SK-N-SH (cell line): ENCODE measurements around the gene SLC22A15. TPM values are rescaled to one million over a fixed set of nuclear protein-coding genes. Genes with fewer than 3 reads are reported as not detected.

Experiments used
- CTCF ChIA-PET: fragments of 300-600, 350-600 bp; formaldehyde crosslinking; extraction: SDS; loops from one replicate; lab custom pipeline; 2021; lab: Yijun Ruan, JAX
- POLR2A ChIA-PET: fragments of 350-600 bp; sonication (Branson Sonifier 250); formaldehyde crosslinking; extraction: SDS; loops from one replicate; lab custom pipeline; 2020; ENCODE audit warnings: antibody characterized with exemption, inconsistent platforms; lab: Yijun Ruan, JAX
- DNase-seq: peaks from one replicate; pipeline ENCODE4 v3.0.0; 2012
- H2AFZ ChIP-seq: fragments of 200-600 bp; sonication (generic); 2 replicates; pipeline ENCODE4 v1.8.1; 2016; ENCODE audit warnings: antibody characterized with exemption, mild to moderate bottlenecking, low read depth
- H3F3A ChIP-seq: fragments of 200-600 bp; sonication (generic); replicated peaks from 2 replicates; pipeline ENCODE3; 2016; ENCODE audit warnings: antibody characterized with exemption, mild to moderate bottlenecking; ENCODE audit not compliant: insufficient read depth
- H3K27ac ChIP-seq, 2 experiments: fragments of 200-500 bp in 1 of 2; fragments of 200-600 bp in 1 of 2; sonication (Bioruptor generic) in 1 of 2; sonication (generic), shearing (Covaris generic) in 1 of 2; 2 replicates each; pipeline versions ENCODE4 v1.5.1 to v1.6.1; 2014 to 2016; ENCODE audit warnings: low read depth in 2 of 2, inconsistent platforms in 1 of 2, low read length in 1 of 2, mild to moderate bottlenecking in 1 of 2, mixed read lengths in 1 of 2
- H3K27me3 ChIP-seq: fragments of 200-600 bp; sonication (generic), shearing (Covaris generic); 2 replicates; pipeline ENCODE4 v1.6.1; 2016; ENCODE audit warnings: mixed run types; ENCODE audit not compliant: insufficient read depth
- H3K36me3 ChIP-seq, 2 experiments: fragments of 200-500 bp in 1 of 2; fragments of 200-600 bp in 1 of 2; sonication (Bioruptor generic) in 1 of 2; sonication (generic) in 1 of 2; replicated peaks in 1 of 2; 2 replicates each; pipeline versions ENCODE3 to v1.5.1; 2014 to 2016; ENCODE audit warnings: low read length in 1 of 2, mild to moderate bottlenecking in 1 of 2; ENCODE audit not compliant: insufficient read depth in 2 of 2, control insufficient read depth in 1 of 2
- H3K4me1 ChIP-seq, 2 experiments: fragments of 200-500 bp in 1 of 2; fragments of 200-600 bp in 1 of 2; sonication (Bioruptor generic) in 1 of 2; sonication (generic), shearing (Covaris generic) in 1 of 2; 2 replicates each; pipeline versions ENCODE4 v1.5.1 to v1.6.1; 2014 to 2016; ENCODE audit warnings: low read depth in 1 of 2, low read length in 1 of 2, mixed run types in 1 of 2; ENCODE audit not compliant: insufficient read depth in 2 of 2, control insufficient read depth in 1 of 2
- H3K4me2 ChIP-seq: fragments of 200-600 bp; sonication (generic), shearing (Covaris generic); 2 replicates; pipeline ENCODE4 v1.6.1; 2017; ENCODE audit warnings: mixed run types
- H3K4me3 ChIP-seq, 2 experiments: fragments of 200-500 bp in 1 of 2; fragments of 200-600 bp in 1 of 2; sonication (Bioruptor generic) in 1 of 2; sonication (generic), shearing (Covaris generic) in 1 of 2; 2 replicates each; pipeline versions ENCODE4 v1.5.1 to v1.8.1; 2014 to 2016; ENCODE audit warnings: low read depth in 2 of 2, inconsistent platforms in 1 of 2, low read length in 1 of 2, mild to moderate bottlenecking in 1 of 2, mixed read lengths in 1 of 2, moderate library complexity in 1 of 2
- H3K79me2 ChIP-seq: fragments of 200-600 bp; sonication (generic); 2 replicates; pipeline ENCODE4 v1.8.1; 2017; ENCODE audit warnings: mild to moderate bottlenecking; ENCODE audit not compliant: insufficient read depth
- H3K9ac ChIP-seq: fragments of 200-600 bp; sonication (generic); 2 replicates; pipeline ENCODE4 v1.6.1; 2017; ENCODE audit warnings: mixed run types
- H3K9me2 ChIP-seq: fragments of 200-600 bp; sonication (generic); 2 replicates; pipeline ENCODE4 v1.6.1; 2017; ENCODE audit warnings: mixed run types
- H3K9me3 ChIP-seq: fragments of 200-600 bp; sonication (generic); 2 replicates; pipeline ENCODE4 v1.6.1; 2017; ENCODE audit warnings: mixed run types, mild to moderate bottlenecking, moderate library complexity
- H4K20me1 ChIP-seq: fragments of 200-600 bp; sonication (generic); 2 replicates; pipeline ENCODE4 v1.6.1; 2017; ENCODE audit warnings: mild to moderate bottlenecking, mixed run types; ENCODE audit not compliant: insufficient read depth
- CHD2 ChIP-seq: fragments of 150-350 bp; IDR thresholded peaks from 2 replicates; pipeline ENCODE4 v1.6.1; 2018; ENCODE audit warnings: low read length; ENCODE audit not compliant: partially characterized antibody
- EP300 ChIP-seq, 2 experiments: IDR thresholded peaks; 2 replicates each; pipeline versions ENCODE4 v1.4.0 to v1.6.1; 2012; ENCODE audit warnings: borderline replicate concordance in 1 of 2, low read depth in 1 of 2, low read length in 1 of 2
- EZH2phosphoT487 ChIP-seq: fragments of 200-600 bp; sonication (generic); IDR thresholded peaks from 2 replicates; pipeline ENCODE4 v1.6.1; 2017; ENCODE audit warnings: low read depth, mixed run types, mild to moderate bottlenecking, antibody characterized with exemption, moderate library complexity, borderline replicate concordance
- FOSL2 ChIP-seq: IDR thresholded peaks from 2 replicates; pipeline ENCODE4 v1.4.0; 2012; ENCODE audit warnings: low read depth, mild to moderate bottlenecking, moderate library complexity, borderline replicate concordance
- GATA2 ChIP-seq: sonication (generic); formaldehyde crosslinking; IDR thresholded peaks from 2 replicates; pipeline ENCODE4 v1.5.0; 2020; ENCODE audit warnings: mild to moderate bottlenecking, missing genetic modification reagents
- IRF3 ChIP-seq: fragments of 150-350 bp; IDR thresholded peaks from 2 replicates; pipeline ENCODE4 v1.6.1; 2016; ENCODE audit warnings: mild to moderate bottlenecking, low read depth, low read length
- MEF2A ChIP-seq: IDR thresholded peaks from 2 replicates; pipeline ENCODE4 v1.4.0; 2012; ENCODE audit warnings: low read depth, borderline replicate concordance
- MXI1 ChIP-seq: IDR thresholded peaks from 2 replicates; pipeline ENCODE4 v1.6.1; 2012; ENCODE audit warnings: mild to moderate bottlenecking, low read depth, low read length, improper control_type of control experiment
- NFIC ChIP-seq: IDR thresholded peaks from 2 replicates; pipeline ENCODE4 v1.4.0; 2012; ENCODE audit warnings: borderline replicate concordance
- RAD21 ChIP-seq: IDR thresholded peaks from 2 replicates; pipeline ENCODE4 v1.6.1; 2012; ENCODE audit warnings: mild to moderate bottlenecking, low read length
- RCOR1 ChIP-seq: fragments of 150-350 bp; IDR thresholded peaks from 2 replicates; pipeline ENCODE4 v1.6.1; 2017; ENCODE audit warnings: antibody characterized with exemption, low read length
- TAF1 ChIP-seq: IDR thresholded peaks from 2 replicates; pipeline ENCODE4 v1.6.1; 2012; ENCODE audit warnings: low read depth, mild to moderate bottlenecking, low read length, moderate library complexity, borderline replicate concordance
- TEAD4 ChIP-seq: IDR thresholded peaks from 2 replicates; pipeline ENCODE4 v1.4.0; 2012; ENCODE audit warnings: mild to moderate bottlenecking, borderline replicate concordance; ENCODE audit not compliant: insufficient read depth
- USF1 ChIP-seq: IDR thresholded peaks from 2 replicates; pipeline ENCODE4 v1.4.0; 2012; ENCODE audit warnings: low read depth, borderline replicate concordance
- WGBS: methylation state at CpG from one replicate; pipeline ENCODE4 v1.1.6; 2017; ENCODE audit warnings: low lambda C conversion rate; 5-methylcytosine and 5-hydroxymethylcytosine counted together
- polyA plus RNA-seq, 3 experiments: library from polyadenylated mRNA; depleted of rRNA; stranded (reverse); fragments of >200 nt; gene quantifications; 2 replicates each; pipeline ENCODE4 v1.2.3, GENCODE V29; 2012
- TF ChIP-seq, protein P1 (sequence below): IDR thresholded peaks from 2 replicates; pipeline ENCODE4 v1.4.0; 2012; ENCODE audit warnings: low read depth, borderline replicate concordance

The SLC22A15 gene
- polyA plus RNA-seq, 1 of the 3 experiments (the other 2 are of a cell fraction): 0.13 TPM

DNA sequence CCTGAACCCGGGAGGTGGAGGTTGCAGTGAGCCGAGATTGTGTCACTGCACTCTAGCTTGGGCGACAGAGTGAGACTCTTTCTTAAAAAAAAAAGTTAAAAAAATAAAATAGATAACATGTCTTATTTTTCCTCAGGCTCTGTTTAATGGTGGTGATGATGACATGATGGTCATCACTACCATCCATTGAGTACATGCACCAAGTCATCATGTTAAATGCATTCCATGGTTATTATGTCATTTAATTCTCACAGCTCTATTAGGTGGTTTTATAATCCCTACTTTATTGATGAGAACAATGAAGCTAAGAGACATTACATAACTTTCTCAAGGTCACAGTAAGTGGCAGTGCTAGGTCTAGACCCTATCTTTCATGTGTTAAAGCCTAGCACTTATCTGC lies 100.5 kb downstream of the SLC22A15 start:
- Histone ChIP-seq H3K9ac (no peak overlapping the region), H3K27ac (no peak overlapping the region), H3K4me3 (no peak overlapping the region), H3K79me2 (no peaks in the 10 kb centered on the region), H3K27me3 (no peaks in the 10 kb centered on the region), H4K20me1 (no peaks in the 10 kb centered on the region), H3K4me2 (no peak overlapping the region), H3F3A (no peaks in the 10 kb centered on the region), H2AFZ (no peak overlapping the region), H3K9me2 (no peaks in the 10 kb centered on the region), H3K9me3 (no peaks in the 10 kb centered on the region; the same call in 1 of the 2 replicates), H3K4me1 (no peaks in the 10 kb centered on the region; a peak in 1 of 4 replicates), H3K36me3 (no peaks in the 10 kb centered on the region)
- CTCF ChIA-PET: no interaction called here
- 77% methylated on average over 3 of the region's 3 CpGs for WGBS
- TF ChIP-seq EZH2phosphoT487: no peak
- no peak for TF ChIP-seq FOSL2
- TF ChIP-seq RAD21: no peak
- no peak for TF ChIP-seq GATA2
- no peak for TF ChIP-seq USF1
- no peak for TF ChIP-seq MEF2A
- no peak for TF ChIP-seq RCOR1
- TF ChIP-seq, protein P1, sequence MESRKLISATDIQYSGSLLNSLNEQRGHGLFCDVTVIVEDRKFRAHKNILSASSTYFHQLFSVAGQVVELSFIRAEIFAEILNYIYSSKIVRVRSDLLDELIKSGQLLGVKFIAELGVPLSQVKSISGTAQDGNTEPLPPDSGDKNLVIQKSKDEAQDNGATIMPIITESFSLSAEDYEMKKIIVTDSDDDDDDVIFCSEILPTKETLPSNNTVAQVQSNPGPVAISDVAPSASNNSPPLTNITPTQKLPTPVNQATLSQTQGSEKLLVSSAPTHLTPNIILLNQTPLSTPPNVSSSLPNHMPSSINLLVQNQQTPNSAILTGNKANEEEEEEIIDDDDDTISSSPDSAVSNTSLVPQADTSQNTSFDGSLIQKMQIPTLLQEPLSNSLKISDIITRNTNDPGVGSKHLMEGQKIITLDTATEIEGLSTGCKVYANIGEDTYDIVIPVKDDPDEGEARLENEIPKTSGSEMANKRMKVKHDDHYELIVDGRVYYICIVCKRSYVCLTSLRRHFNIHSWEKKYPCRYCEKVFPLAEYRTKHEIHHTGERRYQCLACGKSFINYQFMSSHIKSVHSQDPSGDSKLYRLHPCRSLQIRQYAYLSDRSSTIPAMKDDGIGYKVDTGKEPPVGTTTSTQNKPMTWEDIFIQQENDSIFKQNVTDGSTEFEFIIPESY: no peak
- no peak for TF ChIP-seq CHD2
- no peak for TF ChIP-seq TEAD4
- TF ChIP-seq EP300 (IDR thresholded peaks at IDR 0.05; ENCODE audit: borderline replicate concordance in 1 of 2, low read depth in 1 of 2, low read length in 1 of 2): no peak
- no peak for TF ChIP-seq NFIC
- TF ChIP-seq TAF1: no peak
- no peak for TF ChIP-seq IRF3
- TF ChIP-seq MXI1: no peak
- POLR2A ChIA-PET: no interaction called here
- DNase-seq: no peak
